ENCODE data around the gene CLSTN3.
A peak's percentile ranks its signal among the peaks of the same experiment; 100 is the strongest.

Gene CLSTN3

DNA sequence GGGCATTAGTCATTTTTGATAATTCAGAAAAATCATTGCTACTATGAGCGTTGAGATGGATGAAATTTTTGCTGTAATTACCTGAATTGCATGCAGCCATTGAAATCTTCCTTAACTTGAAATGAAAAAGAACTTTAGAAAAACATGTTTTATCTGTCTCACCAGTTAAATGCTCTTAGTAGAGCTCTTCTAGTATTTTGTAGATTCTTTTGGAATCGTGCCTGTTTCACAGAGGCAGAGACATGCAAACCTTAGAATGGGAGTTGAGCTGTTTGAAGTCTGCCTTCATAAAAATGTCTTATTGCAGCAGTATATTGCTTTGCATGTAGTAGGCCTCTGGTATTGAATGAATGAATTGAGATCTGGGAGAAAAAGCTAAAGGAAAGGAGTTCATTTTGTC is 63.5 kb downstream of the CLSTN3 start:
- DNase-seq: no peak

DNA sequence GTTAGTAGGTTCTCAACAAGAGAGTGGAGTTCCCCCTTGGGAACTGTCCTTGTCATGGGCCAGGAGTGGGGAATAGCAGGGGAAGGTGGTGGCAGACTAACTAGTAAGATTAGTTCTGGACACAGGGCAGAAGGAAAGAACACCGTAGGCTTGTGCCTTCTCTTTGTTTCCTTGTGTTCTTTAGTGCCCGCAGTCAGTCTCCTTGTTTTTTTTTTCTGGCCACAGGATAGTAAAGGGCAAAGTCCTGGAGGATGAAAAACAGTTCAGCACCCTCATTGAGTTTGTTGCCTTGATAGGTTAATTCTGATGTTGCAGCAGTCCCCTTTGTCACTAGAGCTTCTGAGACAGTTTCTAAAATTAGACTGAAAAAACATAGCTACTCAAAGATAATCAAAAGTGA is 67.7 kb downstream of the CLSTN3 start:
- no peak for DNase-seq

DNA sequence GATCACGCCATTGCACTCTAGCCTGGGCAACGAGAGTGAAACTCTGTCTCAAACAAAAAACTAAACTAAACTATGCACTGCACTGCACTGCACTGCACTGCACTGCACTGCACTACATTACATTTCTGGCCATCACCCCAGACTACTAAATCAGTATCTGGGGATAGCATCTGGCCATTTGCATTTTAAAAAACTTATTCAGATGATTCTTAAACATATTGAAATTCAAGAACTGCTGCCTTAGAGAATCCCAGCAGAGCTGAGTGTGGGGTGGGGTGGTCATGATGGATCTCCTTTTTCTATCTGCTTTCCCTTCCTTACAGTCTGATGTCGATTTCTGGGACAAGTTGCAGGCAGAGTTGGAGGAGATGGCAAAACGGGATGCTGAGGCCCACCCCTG is 72.9 kb downstream of the CLSTN3 start:
- no peak for DNase-seq

DNA sequence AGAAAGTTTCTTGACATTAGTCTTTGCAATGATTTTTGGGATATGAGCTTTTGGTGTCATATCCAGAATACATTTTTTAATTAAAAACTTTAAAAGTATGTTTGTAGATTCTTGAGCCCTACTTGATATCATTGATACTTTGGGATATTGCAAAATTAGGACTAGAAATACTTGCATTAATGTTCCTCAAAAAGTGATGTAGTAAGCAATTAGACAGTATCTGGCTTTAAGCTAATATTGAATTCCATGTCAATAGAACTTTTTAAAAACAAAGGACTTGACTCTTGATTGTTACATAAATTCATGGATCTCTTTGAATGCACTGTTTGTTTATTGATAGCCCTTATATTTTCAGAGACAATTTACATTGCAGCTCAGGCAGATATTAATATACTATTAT is 74.9 kb downstream of the CLSTN3 start:
- no peak for DNase-seq

DNA sequence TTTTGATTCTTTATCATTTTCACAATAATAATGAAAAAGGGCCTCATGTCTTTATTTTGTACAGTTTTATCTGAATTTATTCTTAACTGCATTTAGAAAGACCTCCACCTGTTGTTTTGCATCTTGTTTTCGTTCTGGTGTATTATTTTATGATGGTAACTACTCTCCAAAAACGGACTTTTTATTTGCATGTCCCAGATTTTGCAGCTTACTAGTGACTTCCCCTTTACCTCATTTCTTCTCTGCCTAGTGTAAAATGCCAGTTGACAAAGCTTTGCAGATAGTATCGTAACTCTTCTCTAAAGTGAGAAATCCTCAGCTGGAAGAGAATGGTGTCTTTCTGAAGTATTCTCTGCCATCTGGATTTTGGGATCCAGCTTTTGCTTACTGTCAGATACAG is 76.5 kb downstream of the CLSTN3 start:
- DNase-seq: no peak

DNA sequence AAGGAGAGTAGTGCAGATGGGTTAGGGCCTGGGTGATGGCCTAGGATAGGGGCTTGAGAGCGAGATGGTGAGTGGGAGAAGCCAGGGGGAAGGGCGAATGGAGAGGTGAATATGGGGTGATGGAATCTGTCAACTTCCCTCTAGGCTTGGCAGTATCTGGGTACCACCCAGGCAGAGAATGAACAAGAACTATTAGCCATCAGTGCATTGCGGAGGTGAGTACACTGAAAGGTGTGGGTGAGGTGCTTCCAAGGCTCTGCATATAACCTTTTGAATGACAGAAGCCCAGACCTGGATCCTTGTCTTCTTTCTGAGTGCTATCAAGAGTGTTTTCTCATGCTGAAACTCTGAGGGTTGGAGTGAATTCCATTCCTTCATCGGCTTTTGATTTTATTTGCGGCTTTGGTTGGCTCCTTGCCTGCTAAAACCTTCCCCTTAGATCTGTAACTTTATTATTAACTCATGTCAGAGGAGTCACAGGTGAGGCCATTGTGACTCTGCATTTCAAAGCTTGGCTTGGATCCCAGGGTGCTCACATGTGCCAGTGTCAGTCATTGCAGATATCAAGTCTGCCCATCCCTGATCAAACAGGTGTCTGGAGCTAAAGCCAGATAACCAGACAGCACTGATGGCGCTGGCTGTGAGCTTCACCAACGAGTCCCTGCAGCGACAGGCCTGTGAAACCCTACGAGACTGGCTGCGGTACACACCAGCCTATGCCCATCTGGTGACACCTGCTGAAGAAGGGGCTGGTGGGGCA is 77.9 kb downstream of the CLSTN3 start:
- peak; percentile 45 for DNase-seq
